Measurements from ENCODE around the gene TIGD3.

The TIGD3 gene

GRCh38 chr11:65362966-65363365, 8.4 kb downstream of the TIGD3 start:
- no peaks in the 10 kb centered on the region for H3K27me3 ChIP-seq (ENCODE audit: insufficient read depth, low read length)
- H3K36me3 ChIP-seq (ENCODE audit: insufficient read depth, low read length): no peaks in the 10 kb centered on the region
- H3K9me3 ChIP-seq (ENCODE audit: low read length): no peaks in the 10 kb centered on the region
- peaks cover 4% of the 10 kb centered on the region for H3K4me1 ChIP-seq (ENCODE audit: insufficient read depth, low read length)
- no peak overlapping the region for H2AFZ ChIP-seq (ENCODE audit: low read depth, low read length)
- H3K4me3 ChIP-seq (ENCODE audit: low read length): no peak overlapping the region

DNA sequence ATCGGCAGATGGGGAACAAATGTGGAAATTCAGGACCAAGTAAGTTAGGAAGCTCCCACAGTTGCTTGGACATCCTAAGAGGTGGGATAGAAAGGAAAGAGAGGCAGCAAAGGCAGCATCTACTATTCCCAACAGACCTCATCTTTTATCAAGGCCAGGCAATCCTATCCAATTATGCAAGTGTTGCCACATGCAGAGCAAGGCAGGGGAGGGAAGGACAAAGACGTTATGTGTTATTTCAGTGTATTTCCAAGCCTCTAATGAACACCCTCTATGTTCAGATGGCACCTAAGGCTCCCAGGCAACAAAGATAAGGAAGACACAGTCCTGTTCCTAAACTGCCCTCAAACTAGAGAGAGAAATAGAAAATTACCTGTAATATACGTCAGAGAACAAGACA, 9.2 kb downstream of the TIGD3 start:
- Histone ChIP-seq H3K27me3 (ENCODE audit: insufficient read depth, low read length) (no peaks in the 10 kb centered on the region), H2AFZ (ENCODE audit: low read depth, low read length) (no peak overlapping the region), H3K4me3 (ENCODE audit: low read length) (no peak overlapping the region), H3K36me3 (ENCODE audit: insufficient read depth, low read length) (no peaks in the 10 kb centered on the region), H3K9me3 (ENCODE audit: low read length) (no peaks in the 10 kb centered on the region), H3K4me1 (ENCODE audit: insufficient read depth, low read length) (peaks cover 4% of the 10 kb centered on the region)

GRCh38 chr11:65366340-65366773, 11.8 kb downstream of the TIGD3 start:
- H3K36me3 ChIP-seq (ENCODE audit: insufficient read depth, low read length): no peaks in the 10 kb centered on the region
- H3K27me3 ChIP-seq (ENCODE audit: insufficient read depth, low read length): peaks cover 2% of the 10 kb centered on the region
- no peak overlapping the region for H3K4me3 ChIP-seq (ENCODE audit: low read length)
- no peak overlapping the region for H2AFZ ChIP-seq (ENCODE audit: low read depth, low read length)
- no peaks in the 10 kb centered on the region for H3K4me1 ChIP-seq (ENCODE audit: insufficient read depth, low read length)
- no peaks in the 10 kb centered on the region for H3K9me3 ChIP-seq (ENCODE audit: low read length)

DNA sequence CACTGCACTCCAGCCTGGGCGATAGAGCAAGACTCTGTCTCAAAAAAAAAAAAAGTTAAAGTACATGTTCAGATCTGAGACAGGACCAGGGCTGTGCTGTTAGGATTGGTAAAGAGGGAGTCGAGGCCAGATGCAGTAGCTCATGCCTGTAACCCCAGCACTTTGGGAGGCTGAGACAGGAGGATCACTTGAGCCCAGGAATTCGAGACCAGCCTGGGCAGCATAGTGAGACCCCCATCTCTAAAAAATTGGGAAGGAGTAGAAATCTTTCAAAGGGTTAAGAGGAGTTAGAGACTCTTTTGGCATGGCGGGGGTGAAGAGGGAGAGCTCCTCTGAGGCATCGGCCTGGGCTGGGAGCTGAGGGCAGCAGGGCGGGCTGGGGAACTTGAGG, 16.1 kb downstream of the TIGD3 start:
- H3K4me1 ChIP-seq (ENCODE audit: insufficient read depth, low read length): no peaks in the 10 kb centered on the region
- H2AFZ ChIP-seq (ENCODE audit: low read depth, low read length): no peak overlapping the region
- no peak overlapping the region for H3K4me3 ChIP-seq (ENCODE audit: low read length)
- peaks cover 2% of the 10 kb centered on the region for H3K27me3 ChIP-seq (ENCODE audit: insufficient read depth, low read length)
- no peaks in the 10 kb centered on the region for H3K36me3 ChIP-seq (ENCODE audit: insufficient read depth, low read length)
- no peaks in the 10 kb centered on the region for H3K9me3 ChIP-seq (ENCODE audit: low read length)

DNA sequence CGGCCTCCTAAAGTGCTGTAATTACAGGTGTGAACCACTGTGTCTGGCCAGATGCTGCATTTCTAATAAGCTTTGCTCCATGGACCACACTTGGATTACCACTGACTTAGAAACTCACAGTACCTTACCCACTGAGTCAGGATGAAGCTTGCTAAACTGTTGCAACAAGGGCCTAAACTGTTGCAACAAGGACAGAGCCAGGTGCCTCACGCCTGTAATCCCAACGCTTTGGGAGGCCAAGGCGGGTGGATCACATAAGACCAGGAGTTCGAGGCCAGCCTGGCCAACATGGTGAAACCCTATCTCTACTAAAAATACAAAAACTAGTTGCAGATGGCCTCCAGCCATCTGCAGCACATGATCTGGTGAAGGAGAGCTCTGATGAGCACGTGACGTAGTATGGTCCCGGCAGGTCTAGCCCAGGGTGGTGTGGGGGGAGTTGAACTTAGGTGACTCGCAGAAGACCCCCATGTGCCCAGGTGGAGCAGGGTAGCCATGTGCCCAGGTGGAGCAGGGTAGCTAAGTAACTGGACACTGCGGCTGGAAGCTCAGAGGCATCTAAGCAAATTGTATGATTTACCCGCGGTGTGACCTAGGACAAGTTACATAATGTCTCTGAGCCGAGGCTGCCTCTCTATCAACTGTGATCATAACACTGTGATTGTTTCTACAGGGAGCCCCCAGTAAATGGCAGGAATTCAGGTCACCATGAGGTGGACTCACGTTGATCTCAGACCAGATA, 19.5 kb downstream of the TIGD3 start:
- Histone ChIP-seq H3K27me3 (ENCODE audit: insufficient read depth, low read length) (peaks cover 7% of the 10 kb centered on the region), H3K4me3 (ENCODE audit: low read length) (no peak overlapping the region), H2AFZ (ENCODE audit: low read depth, low read length) (no peak overlapping the region), H3K36me3 (ENCODE audit: insufficient read depth, low read length) (no peaks in the 10 kb centered on the region), H3K9me3 (ENCODE audit: low read length) (no peaks in the 10 kb centered on the region), H3K4me1 (ENCODE audit: insufficient read depth, low read length) (peaks cover 2% of the 10 kb centered on the region)

- H3K4me3 ChIP-seq (ENCODE audit: low read length): no peak overlapping the region
- H3K9me3 ChIP-seq (ENCODE audit: low read length): no peaks in the 10 kb centered on the region
- H3K27me3 ChIP-seq (ENCODE audit: insufficient read depth, low read length): peaks cover 5% of the 10 kb centered on the region
- no peaks in the 10 kb centered on the region for H3K36me3 ChIP-seq (ENCODE audit: insufficient read depth, low read length)
- no peak overlapping the region for H2AFZ ChIP-seq (ENCODE audit: low read depth, low read length)
- H3K4me1 ChIP-seq (ENCODE audit: insufficient read depth, low read length): peaks cover 2% of the 10 kb centered on the region
Measured at GRCh38 chr11:65375012-65375411, 20.5 kb downstream of the TIGD3 start.

DNA sequence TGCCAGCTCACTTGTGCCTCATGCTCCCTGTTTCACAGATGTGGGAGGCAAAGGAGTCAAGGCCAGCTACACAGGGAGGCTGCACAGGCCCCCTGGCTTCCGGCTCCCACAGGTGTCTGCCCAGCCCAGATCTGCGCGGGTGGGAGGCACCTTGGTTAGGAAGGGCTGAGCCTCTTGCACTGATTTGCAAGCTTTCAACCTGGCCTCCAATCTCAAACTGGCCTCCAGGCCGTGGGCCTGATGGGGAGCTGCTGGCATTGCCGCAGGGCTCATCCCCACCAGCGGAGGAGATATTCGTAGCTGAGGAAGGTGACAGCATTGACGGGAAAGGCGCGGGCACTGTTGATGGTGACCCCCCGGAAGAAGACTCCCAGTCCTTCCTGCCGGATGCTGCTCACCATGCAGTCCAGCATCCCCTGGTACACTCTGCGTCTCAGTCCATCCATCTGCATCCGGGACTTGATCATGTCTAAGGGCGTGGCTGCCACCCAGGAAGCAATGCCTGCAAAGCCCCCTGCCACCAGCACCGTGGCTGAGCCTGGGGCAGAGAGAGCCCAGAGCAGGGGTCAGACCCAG, 21.7 kb downstream of the TIGD3 start:
- Histone ChIP-seq H3K27me3 (ENCODE audit: insufficient read depth, low read length) (peaks cover 5% of the 10 kb centered on the region), H3K9me3 (ENCODE audit: low read length) (no peaks in the 10 kb centered on the region), H3K4me1 (ENCODE audit: insufficient read depth, low read length) (peaks cover 2% of the 10 kb centered on the region), H2AFZ (ENCODE audit: low read depth, low read length) (no peak overlapping the region), H3K36me3 (ENCODE audit: insufficient read depth, low read length) (no peaks in the 10 kb centered on the region), H3K4me3 (ENCODE audit: low read length) (no peak overlapping the region)

DNA sequence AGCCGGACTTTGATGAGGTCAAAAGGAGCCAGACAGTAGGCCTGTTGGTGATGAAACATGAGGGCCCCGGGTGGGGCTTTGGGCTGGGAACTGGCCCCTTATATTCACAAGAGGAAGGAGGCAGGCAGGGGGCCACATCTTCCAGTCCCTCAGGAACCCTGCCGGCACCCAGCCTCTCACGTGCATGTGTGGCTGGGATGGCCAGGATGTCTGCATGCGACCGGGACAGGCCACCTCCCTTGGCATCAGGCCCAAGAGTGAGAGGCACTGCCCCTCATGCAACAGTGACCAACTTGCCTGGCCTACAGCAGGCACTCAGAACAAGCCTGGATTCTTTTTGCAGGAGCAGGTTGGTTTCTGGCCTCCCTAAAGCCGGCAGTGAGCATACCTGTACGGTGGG, 22.5 kb downstream of the TIGD3 start:
- H3K27me3 ChIP-seq (ENCODE audit: insufficient read depth, low read length): peaks cover 5% of the 10 kb centered on the region
- no peak overlapping the region for H2AFZ ChIP-seq (ENCODE audit: low read depth, low read length)
- H3K4me3 ChIP-seq (ENCODE audit: low read length): no peak overlapping the region
- no peaks in the 10 kb centered on the region for H3K9me3 ChIP-seq (ENCODE audit: low read length)
- no peaks in the 10 kb centered on the region for H3K36me3 ChIP-seq (ENCODE audit: insufficient read depth, low read length)
- peaks cover 6% of the 10 kb centered on the region for H3K4me1 ChIP-seq (ENCODE audit: insufficient read depth, low read length)

- H2AFZ ChIP-seq (ENCODE audit: low read depth, low read length): no peak overlapping the region
- H3K9me3 ChIP-seq (ENCODE audit: low read length): no peaks in the 10 kb centered on the region
- H3K4me1 ChIP-seq (ENCODE audit: insufficient read depth, low read length): peaks cover 14% of the 10 kb centered on the region
- peaks cover 5% of the 10 kb centered on the region for H3K27me3 ChIP-seq (ENCODE audit: insufficient read depth, low read length)
- H3K4me3 ChIP-seq (ENCODE audit: low read length): no peak overlapping the region
- H3K36me3 ChIP-seq (ENCODE audit: insufficient read depth, low read length): no peaks in the 10 kb centered on the region
Measured at GRCh38 chr11:65377777-65378176, 23.2 kb downstream of the TIGD3 start.

- H2AFZ ChIP-seq (ENCODE audit: low read depth, low read length): no peak overlapping the region
- peaks cover 15% of the 10 kb centered on the region for H3K4me1 ChIP-seq (ENCODE audit: insufficient read depth, low read length)
- H3K9me3 ChIP-seq (ENCODE audit: low read length): no peaks in the 10 kb centered on the region
- no peaks in the 10 kb centered on the region for H3K36me3 ChIP-seq (ENCODE audit: insufficient read depth, low read length)
- peaks cover 5% of the 10 kb centered on the region for H3K27me3 ChIP-seq (ENCODE audit: insufficient read depth, low read length)
- no peak overlapping the region for H3K4me3 ChIP-seq (ENCODE audit: low read length)
Measured at GRCh38 chr11:65378208-65378927, 23.8 kb downstream of the TIGD3 start.

GRCh38 chr11:65378928-65379638, 24.5 kb downstream of the TIGD3 start:
- Histone ChIP-seq H2AFZ (ENCODE audit: low read depth, low read length) (no peak overlapping the region), H3K27me3 (ENCODE audit: insufficient read depth, low read length) (peaks cover 5% of the 10 kb centered on the region), H3K36me3 (ENCODE audit: insufficient read depth, low read length) (no peaks in the 10 kb centered on the region), H3K4me1 (ENCODE audit: insufficient read depth, low read length) (peaks cover 15% of the 10 kb centered on the region), H3K9me3 (ENCODE audit: low read length) (no peaks in the 10 kb centered on the region), H3K4me3 (ENCODE audit: low read length) (no peak overlapping the region)

DNA sequence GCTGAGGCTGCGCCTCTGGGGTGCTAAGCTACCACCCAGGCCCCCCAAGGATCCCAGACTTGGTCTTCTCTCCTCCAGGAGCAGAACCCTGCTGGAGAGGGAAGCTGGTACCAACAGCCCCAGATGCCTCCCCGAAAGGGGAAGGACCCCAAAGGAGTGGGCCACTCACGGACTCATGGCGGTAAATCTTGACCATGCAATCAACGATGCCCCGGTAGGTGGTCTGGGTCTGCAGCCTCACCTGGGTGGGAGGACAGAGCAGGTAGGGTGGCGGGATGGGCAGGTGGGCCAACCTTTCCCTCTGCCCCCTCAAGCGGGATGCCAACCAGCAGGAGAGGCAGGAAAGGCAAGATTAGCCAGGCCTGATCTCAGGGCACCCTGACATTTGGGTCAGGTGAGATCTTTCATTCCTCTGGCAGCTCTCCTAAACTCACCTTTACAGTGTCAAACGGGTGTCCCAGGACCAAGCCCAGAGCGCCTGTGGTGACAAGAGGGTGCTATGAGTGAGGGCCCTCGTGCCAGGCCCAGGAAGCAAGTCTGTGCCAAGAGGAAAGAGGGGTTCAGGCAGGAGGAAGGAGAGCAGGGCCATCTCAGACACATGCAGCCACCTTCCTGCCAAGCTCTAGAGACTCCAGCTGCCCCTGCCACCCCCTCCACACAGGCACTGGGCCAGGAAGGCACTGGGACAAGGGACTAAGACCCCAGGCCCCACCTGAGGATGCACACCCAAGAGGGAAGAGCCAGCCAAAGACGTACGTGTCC, 25.3 kb downstream of the TIGD3 start:
- Histone ChIP-seq H3K4me1 (ENCODE audit: insufficient read depth, low read length) (peaks cover 15% of the 10 kb centered on the region), H2AFZ (ENCODE audit: low read depth, low read length) (no peak overlapping the region), H3K4me3 (ENCODE audit: low read length) (no peak overlapping the region), H3K36me3 (ENCODE audit: insufficient read depth, low read length) (no peaks in the 10 kb centered on the region), H3K9me3 (ENCODE audit: low read length) (no peaks in the 10 kb centered on the region), H3K27me3 (ENCODE audit: insufficient read depth, low read length) (peaks cover 5% of the 10 kb centered on the region)
